HCT116 (cell line): ENCODE data around the gene FMN2. TPM values are rescaled to one million over a fixed set of nuclear protein-coding genes. Genes with fewer than 3 reads are reported as not detected.

Experiments used
- ATAC-seq: fragments of 200-7000 bp; cut with Tn5 transposase; 2 replicates; pipeline ENCODE4 v1.9.1; 2020; ENCODE audit warnings: mild to moderate bottlenecking, moderate library complexity
- BruUV-seq: library from RNA; stranded (reverse); fragments of 400-500 nt; replicated peaks from 2 replicates; lab custom pipeline; 2021; lab: Mats Ljungman, UMichigan
- CTCF ChIA-PET: fragments of 300-600 bp; sonication (Branson Sonifier 250); formaldehyde crosslinking; loops from one replicate; lab custom pipeline; 2021; ENCODE audit warnings: antibody characterized with exemption; lab: Charles Lee
- POLR2A ChIA-PET: fragments of 300-600, 350-600 bp; sonication (Branson Sonifier 250); formaldehyde crosslinking; loops from one replicate; lab custom pipeline; 2021; ENCODE audit warnings: antibody characterized with exemption; lab: Charles Lee
- RAD21 ChIA-PET, 2 experiments: fragments of 300-600 bp; sonication (Branson Sonifier 250); formaldehyde crosslinking; loops; one replicate each; lab custom pipeline; 2023; ENCODE audit warnings: low total read pairs in 2 of 2; ENCODE audit not compliant: uncharacterized antibody in 2 of 2, unreplicated experiment in 2 of 2, low non-redundant PET in 1 of 2; lab: Charles Lee
- DNase-seq: peaks from one replicate; pipeline ENCODE4 v3.0.0-alpha.2; 2010; ENCODE audit warnings: low read depth, low spot score
- H2AFZ ChIP-seq: fragments of 200-600 bp; shearing (Covaris generic), sonication (generic); 2 replicates; pipeline ENCODE4 v1.6.1; 2017; ENCODE audit warnings: low read depth, mixed run types, mixed read lengths, antibody characterized with exemption, low read length; ENCODE audit not compliant: poor library complexity, severe bottlenecking
- H3K27ac ChIP-seq: 2 replicates; pipeline ENCODE4 v1.5.1; 2012; ENCODE audit warnings: low read depth, low read length
- H3K27me3 ChIP-seq: fragments of 200-600 bp; sonication (generic); 2 replicates; pipeline ENCODE4 v1.6.1; 2016; ENCODE audit warnings: mixed run types, low read length, mixed read lengths; ENCODE audit not compliant: insufficient read depth
- H3K36me3 ChIP-seq, 2 experiments: fragments of 200-500 bp in 1 of 2; fragments of 200-600 bp in 1 of 2; sonication (Bioruptor generic) in 1 of 2; sonication (generic) in 1 of 2; 2 replicates each; pipeline versions ENCODE4 v1.5.1 to v1.6.1; 2014 to 2016; ENCODE audit warnings: low read length in 2 of 2, inconsistent platforms in 1 of 2, mixed read lengths in 1 of 2, mixed run types in 1 of 2; ENCODE audit not compliant: insufficient read depth in 2 of 2, control insufficient read depth in 1 of 2
- H3K4me1 ChIP-seq, 2 experiments: fragments of 200-600 bp in 1 of 2; sonication (generic) in 1 of 2; 2 replicates each; pipeline versions ENCODE4 v1.5.1 to v1.6.1; 2012 to 2017; ENCODE audit warnings: low read length in 2 of 2, inconsistent platforms in 1 of 2, mild to moderate bottlenecking in 1 of 2, mixed read lengths in 1 of 2, mixed run types in 1 of 2, moderate library complexity in 1 of 2; ENCODE audit not compliant: insufficient read depth in 2 of 2, control insufficient read depth in 1 of 2
- H3K4me2 ChIP-seq: fragments of 200-600 bp; sonication (generic); 2 replicates; pipeline ENCODE4 v1.6.1; 2017; ENCODE audit warnings: mixed run types, low read length, mixed read lengths
- H3K4me3 ChIP-seq, 2 experiments: fragments of 200-600 bp in 1 of 2; sonication (generic) in 1 of 2; replicated peaks in 1 of 2; 2 replicates each; pipeline ENCODE4 v1.5.1; 2011 to 2016; ENCODE audit warnings: low read length in 2 of 2, control low read depth in 1 of 2, low read depth in 1 of 2, mild to moderate bottlenecking in 1 of 2, mixed read lengths in 1 of 2, mixed run types in 1 of 2
- H3K79me2 ChIP-seq: fragments of 200-600 bp; sonication (generic); 2 replicates; pipeline ENCODE4 v1.6.1; 2017; ENCODE audit warnings: mild to moderate bottlenecking, mixed run types, low read length, moderate library complexity, mixed read lengths; ENCODE audit not compliant: insufficient read depth
- H3K9ac ChIP-seq: fragments of 200-600 bp; sonication (generic); 2 replicates; pipeline ENCODE4 v1.6.1; 2016; ENCODE audit warnings: low read length, mixed read lengths
- H3K9me2 ChIP-seq: fragments of 200-600 bp; sonication (generic), shearing (Covaris generic); 2 replicates; pipeline ENCODE4 v1.6.1; 2017; ENCODE audit warnings: mixed run types, mild to moderate bottlenecking, moderate library complexity; ENCODE audit not compliant: insufficient read depth
- H3K9me3 ChIP-seq, 2 experiments: fragments of 200-500 bp in 1 of 2; fragments of 200-600 bp in 1 of 2; sonication (Bioruptor generic) in 1 of 2; sonication (generic) in 1 of 2; 2 replicates each; pipeline ENCODE4 v1.6.1; 2014 to 2017; ENCODE audit warnings: low read length in 2 of 2, mixed read lengths in 2 of 2, inconsistent platforms in 1 of 2, low read depth in 1 of 2, mild to moderate bottlenecking in 1 of 2, mixed run types in 1 of 2, moderate library complexity in 1 of 2; ENCODE audit not compliant: control insufficient read depth in 1 of 2, insufficient read depth in 1 of 2
- H4K20me1 ChIP-seq: fragments of 200-600 bp; sonication (generic), shearing (Covaris generic); 2 replicates; pipeline ENCODE4 v1.6.1; 2017; ENCODE audit warnings: mixed run types, mild to moderate bottlenecking, moderate library complexity; ENCODE audit not compliant: insufficient read depth
- ELF1 ChIP-seq: IDR thresholded peaks from 2 replicates; pipeline ENCODE4 v1.6.1; 2012; ENCODE audit warnings: low read depth, borderline replicate concordance
- RAD21 ChIP-seq: IDR thresholded peaks from 2 replicates; pipeline ENCODE4 v1.6.1; 2012; ENCODE audit warnings: low read depth, mild to moderate bottlenecking
- SIN3A ChIP-seq: IDR thresholded peaks from 2 replicates; pipeline ENCODE4 v1.6.1; 2012; ENCODE audit warnings: low read depth
- YY1 ChIP-seq: IDR thresholded peaks from 2 replicates; pipeline ENCODE4 v1.6.1; 2011; ENCODE audit warnings: low read length, low read depth, moderate library complexity, mild to moderate bottlenecking; ENCODE audit not compliant: insufficient replicate concordance; ENCODE audit errors: extremely low read depth
- ZFX ChIP-seq: fragments of 450-650 bp; IDR thresholded peaks from 2 replicates; pipeline ENCODE4 v1.6.1; 2017
- ZNF274 ChIP-seq: fragments of 200-500 bp; sonication (Bioruptor generic); IDR thresholded peaks from 2 replicates; pipeline ENCODE4 v1.6.1; 2014; ENCODE audit warnings: mild to moderate bottlenecking, low read depth, low read length, inconsistent platforms
- intact Hi-C: fragments of 100-400 bp; cut with micrococcal nuclease; formaldehyde crosslinking; loops from 2 replicates; pipeline ENCODE4 v1.10.0; 2022
- total RNA-seq: library from RNA; stranded (reverse); gene quantifications from one replicate; pipeline ENCODE4 v1.2.1, GENCODE V29; 2021; ENCODE audit not compliant: unreplicated experiment
- TF ChIP-seq, protein P1 (sequence below): IDR thresholded peaks from 2 replicates; pipeline ENCODE4 v1.6.1; 2012
- TF ChIP-seq, protein P2 (sequence below): IDR thresholded peaks from 2 replicates; pipeline ENCODE4 v1.6.1; 2012; ENCODE audit warnings: low read depth

The FMN2 gene
- total RNA-seq, 1 experiment from 2014 or later, result not detected

GRCh38 chr1:240343966-240344365, 252.3 kb downstream of the FMN2 start:
- H3K9me3 ChIP-seq, result peaks cover 3 to 12% of the 10 kb centered on the region in 2 experiments; a peak in 2 of 4 replicates
- TF ChIP-seq ELF1, result no peak
- no peak for TF ChIP-seq ZFX
- no peak for TF ChIP-seq SIN3A
- TF ChIP-seq, protein P1, sequence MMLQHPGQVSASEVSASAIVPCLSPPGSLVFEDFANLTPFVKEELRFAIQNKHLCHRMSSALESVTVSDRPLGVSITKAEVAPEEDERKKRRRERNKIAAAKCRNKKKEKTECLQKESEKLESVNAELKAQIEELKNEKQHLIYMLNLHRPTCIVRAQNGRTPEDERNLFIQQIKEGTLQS, result no peak
- no peak for TF ChIP-seq RAD21
- TF ChIP-seq ZNF274, result no peak
- no peak for TF ChIP-seq YY1
- TF ChIP-seq, protein P2, sequence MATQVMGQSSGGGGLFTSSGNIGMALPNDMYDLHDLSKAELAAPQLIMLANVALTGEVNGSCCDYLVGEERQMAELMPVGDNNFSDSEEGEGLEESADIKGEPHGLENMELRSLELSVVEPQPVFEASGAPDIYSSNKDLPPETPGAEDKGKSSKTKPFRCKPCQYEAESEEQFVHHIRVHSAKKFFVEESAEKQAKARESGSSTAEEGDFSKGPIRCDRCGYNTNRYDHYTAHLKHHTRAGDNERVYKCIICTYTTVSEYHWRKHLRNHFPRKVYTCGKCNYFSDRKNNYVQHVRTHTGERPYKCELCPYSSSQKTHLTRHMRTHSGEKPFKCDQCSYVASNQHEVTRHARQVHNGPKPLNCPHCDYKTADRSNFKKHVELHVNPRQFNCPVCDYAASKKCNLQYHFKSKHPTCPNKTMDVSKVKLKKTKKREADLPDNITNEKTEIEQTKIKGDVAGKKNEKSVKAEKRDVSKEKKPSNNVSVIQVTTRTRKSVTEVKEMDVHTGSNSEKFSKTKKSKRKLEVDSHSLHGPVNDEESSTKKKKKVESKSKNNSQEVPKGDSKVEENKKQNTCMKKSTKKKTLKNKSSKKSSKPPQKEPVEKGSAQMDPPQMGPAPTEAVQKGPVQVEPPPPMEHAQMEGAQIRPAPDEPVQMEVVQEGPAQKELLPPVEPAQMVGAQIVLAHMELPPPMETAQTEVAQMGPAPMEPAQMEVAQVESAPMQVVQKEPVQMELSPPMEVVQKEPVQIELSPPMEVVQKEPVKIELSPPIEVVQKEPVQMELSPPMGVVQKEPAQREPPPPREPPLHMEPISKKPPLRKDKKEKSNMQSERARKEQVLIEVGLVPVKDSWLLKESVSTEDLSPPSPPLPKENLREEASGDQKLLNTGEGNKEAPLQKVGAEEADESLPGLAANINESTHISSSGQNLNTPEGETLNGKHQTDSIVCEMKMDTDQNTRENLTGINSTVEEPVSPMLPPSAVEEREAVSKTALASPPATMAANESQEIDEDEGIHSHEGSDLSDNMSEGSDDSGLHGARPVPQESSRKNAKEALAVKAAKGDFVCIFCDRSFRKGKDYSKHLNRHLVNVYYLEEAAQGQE, result no peak
- TF ChIP-seq, all 23 proteins: peak for 0
- Histone ChIP-seq H3K36me3 (no peaks in the 10 kb centered on the region), H3K4me2 (no peak overlapping the region), H3K9ac (no peak overlapping the region), H3K4me3 (no peak overlapping the region), H3K27me3 (no peaks in the 10 kb centered on the region), H3K4me1 (no peaks in the 10 kb centered on the region), H3K9me2 (no peaks in the 10 kb centered on the region), H3K79me2 (no peaks in the 10 kb centered on the region), H3K27ac (no peak overlapping the region), H2AFZ (no peak overlapping the region), H4K20me1 (no peaks in the 10 kb centered on the region)
- ChIA-PET CTCF (no interaction called here), POLR2A (no interaction called here), RAD21 (no interaction called here)
- BruUV-seq, result no TSS peak
- intact Hi-C loops, result no loop called here
- DNase-seq (no peak), ATAC-seq (no peak)
